Upper lobe of left lung (tissue), 4 donors: ENCODE measurements around the gene PDAP1.

Experiments
- CTCF ChIP-seq, 6 experiments: fragments of 450-650 bp in 4 of 6; fragments of 200-600 bp in 2 of 6; sonication (generic) in 2 of 6; IDR thresholded peaks; one replicate each; pipeline ENCODE4 v1.5.1; 2016 to 2019; ENCODE audit warnings: antibody characterized with exemption in 6 of 6
- EP300 ChIP-seq, 4 donors: sonication (generic); formaldehyde crosslinking; IDR thresholded peaks; one replicate each; pipeline ENCODE4 v1.5.1; 2017; ENCODE audit warnings: antibody characterized with exemption in 4 of 4, control low read depth in 2 of 4
- POLR2A ChIP-seq, 4 donors: fragments of 450-650 bp; IDR thresholded peaks; one replicate each; pipeline ENCODE4 v1.5.1; 2016 to 2017; ENCODE audit warnings: antibody characterized with exemption in 4 of 4, mild to moderate bottlenecking in 2 of 4
- POLR2AphosphoS5 ChIP-seq, 2 donors: sonication (generic); formaldehyde crosslinking; IDR thresholded peaks; one replicate each; pipeline ENCODE4 v1.5.1; 2017; ENCODE audit warnings: antibody characterized with exemption in 2 of 2

- no peak for TF ChIP-seq POLR2A (IDR thresholded peaks at IDR 0.05)
- no peak for TF ChIP-seq CTCF (IDR thresholded peaks at IDR 0.05)
- TF ChIP-seq EP300 (IDR thresholded peaks at IDR 0.05), result no peak
- no peak for TF ChIP-seq POLR2AphosphoS5 (IDR thresholded peaks at IDR 0.05)
Observed at GRCh38 chr7:99453105-99453504, 44.7 kb upstream of the PDAP1 start.
